DMS 273 treated with DMSO at 0.1 percent for 48 hours (cell line): ENCODE data around the gene DOCK2.
"Not testable (repeated sequence)": the region's sequence is repeated elsewhere in the genome, so short reads cannot be mapped to it uniquely, and the experiment has no call there.

Source experiments
- DNase-seq: peaks from one replicate; lab custom pipeline; 2025; lab: John Stamatoyannopoulos, UW

Gene DOCK2

GRCh38 chr5:169637085-169637548 is at the start of gene DOCK2:
DOCK2 (plus strand) TSS chr5:169637275; CDS start chr5:169637327, 52 bp downstream.
- DNase-seq, result no peak

- no peak for DNase-seq
Observed at GRCh38 chr5:169590602-169591001, 46.5 kb upstream of the DOCK2 start.

- no peak for DNase-seq
Observed at GRCh38 chr5:169591636-169592035, 45.4 kb upstream of the DOCK2 start.

- DNase-seq, result no peak
Observed at GRCh38 chr5:169592937-169593650, 44.0 kb upstream of the DOCK2 start.

GRCh38 chr5:169595172-169595820 is 41.8 kb upstream of the DOCK2 start:
- no peak for DNase-seq

GRCh38 chr5:169599451-169599850 is 37.6 kb upstream of the DOCK2 start:
- DNase-seq, result no peak

- DNase-seq, result no peak
Observed at GRCh38 chr5:169602535-169602934, 34.5 kb upstream of the DOCK2 start.

- DNase-seq, result no peak
Observed at GRCh38 chr5:169606279-169606678, 30.8 kb upstream of the DOCK2 start.

GRCh38 chr5:169607882-169608281 is 29.2 kb upstream of the DOCK2 start:
- no peak for DNase-seq

- DNase-seq, result no peak
Observed at GRCh38 chr5:169609716-169610115, 27.4 kb upstream of the DOCK2 start.

- no peak for DNase-seq
Observed at GRCh38 chr5:169610606-169611005, 26.5 kb upstream of the DOCK2 start.

- no peak for DNase-seq
Observed at GRCh38 chr5:169615561-169615960, 21.5 kb upstream of the DOCK2 start.

GRCh38 chr5:169624307-169624706 is 12.8 kb upstream of the DOCK2 start:
- not testable (repeated sequence) for DNase-seq

- no peak for DNase-seq
Observed at GRCh38 chr5:169626779-169627178, 10.3 kb upstream of the DOCK2 start.

GRCh38 chr5:169627551-169627950 is 9.5 kb upstream of the DOCK2 start:
- no peak for DNase-seq

GRCh38 chr5:169628892-169629291 is 8.2 kb upstream of the DOCK2 start:
- DNase-seq, result no peak

- DNase-seq, result no peak
Observed at GRCh38 chr5:169629847-169630548, 7.1 kb upstream of the DOCK2 start.

- no peak for DNase-seq
Observed at GRCh38 chr5:169631360-169631759, 5.7 kb upstream of the DOCK2 start.

GRCh38 chr5:169632946-169633345 is 4.1 kb upstream of the DOCK2 start:
- DNase-seq, result no peak

GRCh38 chr5:169634606-169635005 is 2.5 kb upstream of the DOCK2 start:
- no peak for DNase-seq

GRCh38 chr5:169635936-169636335 is 1.1 kb upstream of the DOCK2 start:
- DNase-seq, result no peak

GRCh38 chr5:169636477-169637084 is 494 bp upstream of the DOCK2 start:
- DNase-seq, result no peak
